AG09309 (cell line): Measurements from ENCODE around the gene MACROD1.

Experiments used
- DNase-seq: peaks from one replicate; pipeline ENCODE4 v3.0.0-alpha.2; 2010; ENCODE audit warnings: low read depth
- H3K4me3 ChIP-seq: 2 replicates; pipeline ENCODE4 v1.5.1; 2011; ENCODE audit warnings: mild to moderate bottlenecking, low read depth, low read length, moderate library complexity; ENCODE audit not compliant: control insufficient read depth
- TF ChIP-seq, protein P1 (sequence below): IDR thresholded peaks from 2 replicates; pipeline ENCODE4 v1.5.1; 2011; ENCODE audit warnings: mild to moderate bottlenecking, low read depth, low read length, inconsistent platforms; ENCODE audit not compliant: insufficient read depth, control insufficient read depth; ENCODE audit errors: missing control alignments

Gene MACROD1

DNA sequence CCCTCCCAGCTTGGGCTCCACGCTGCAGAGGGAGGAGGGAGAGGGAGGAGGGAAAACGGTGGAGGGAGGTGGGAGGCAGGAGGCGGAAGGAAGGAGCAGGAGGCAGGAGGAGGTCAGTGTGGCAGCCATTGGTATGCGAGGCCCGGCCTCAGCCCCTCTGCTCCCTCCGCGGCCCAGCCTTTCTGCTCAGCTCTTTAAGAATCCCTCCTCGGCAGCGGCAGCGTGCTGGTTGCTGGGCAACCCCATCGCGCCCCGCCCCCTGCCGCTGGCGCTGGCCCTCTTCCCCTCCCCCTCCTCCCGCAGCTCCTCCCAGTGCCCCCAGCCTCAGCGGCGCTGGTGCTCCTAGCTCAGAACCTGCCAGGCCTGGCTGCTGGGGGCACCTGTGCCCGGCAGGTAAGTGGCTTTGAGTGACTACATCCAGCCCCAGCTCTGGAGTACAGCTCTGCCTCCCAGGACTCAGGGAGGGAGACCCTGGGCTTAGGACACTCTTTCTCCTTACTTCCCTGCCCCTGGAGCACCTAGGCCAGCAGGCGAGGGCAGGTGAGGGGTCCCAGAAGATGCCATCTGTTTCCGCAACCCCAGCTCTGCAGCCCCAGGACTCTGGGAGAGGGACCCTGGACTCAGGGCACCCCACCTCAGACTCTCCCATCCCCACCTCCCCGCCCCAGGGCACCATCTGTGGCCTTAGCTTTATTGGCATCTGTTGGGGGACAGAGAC is 137.4 kb downstream of the MACROD1 start:
- TF ChIP-seq, protein P1, sequence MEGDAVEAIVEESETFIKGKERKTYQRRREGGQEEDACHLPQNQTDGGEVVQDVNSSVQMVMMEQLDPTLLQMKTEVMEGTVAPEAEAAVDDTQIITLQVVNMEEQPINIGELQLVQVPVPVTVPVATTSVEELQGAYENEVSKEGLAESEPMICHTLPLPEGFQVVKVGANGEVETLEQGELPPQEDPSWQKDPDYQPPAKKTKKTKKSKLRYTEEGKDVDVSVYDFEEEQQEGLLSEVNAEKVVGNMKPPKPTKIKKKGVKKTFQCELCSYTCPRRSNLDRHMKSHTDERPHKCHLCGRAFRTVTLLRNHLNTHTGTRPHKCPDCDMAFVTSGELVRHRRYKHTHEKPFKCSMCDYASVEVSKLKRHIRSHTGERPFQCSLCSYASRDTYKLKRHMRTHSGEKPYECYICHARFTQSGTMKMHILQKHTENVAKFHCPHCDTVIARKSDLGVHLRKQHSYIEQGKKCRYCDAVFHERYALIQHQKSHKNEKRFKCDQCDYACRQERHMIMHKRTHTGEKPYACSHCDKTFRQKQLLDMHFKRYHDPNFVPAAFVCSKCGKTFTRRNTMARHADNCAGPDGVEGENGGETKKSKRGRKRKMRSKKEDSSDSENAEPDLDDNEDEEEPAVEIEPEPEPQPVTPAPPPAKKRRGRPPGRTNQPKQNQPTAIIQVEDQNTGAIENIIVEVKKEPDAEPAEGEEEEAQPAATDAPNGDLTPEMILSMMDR = no peak
- DNase-seq = no peak
- H3K4me3 ChIP-seq = no peak overlapping the region

DNA sequence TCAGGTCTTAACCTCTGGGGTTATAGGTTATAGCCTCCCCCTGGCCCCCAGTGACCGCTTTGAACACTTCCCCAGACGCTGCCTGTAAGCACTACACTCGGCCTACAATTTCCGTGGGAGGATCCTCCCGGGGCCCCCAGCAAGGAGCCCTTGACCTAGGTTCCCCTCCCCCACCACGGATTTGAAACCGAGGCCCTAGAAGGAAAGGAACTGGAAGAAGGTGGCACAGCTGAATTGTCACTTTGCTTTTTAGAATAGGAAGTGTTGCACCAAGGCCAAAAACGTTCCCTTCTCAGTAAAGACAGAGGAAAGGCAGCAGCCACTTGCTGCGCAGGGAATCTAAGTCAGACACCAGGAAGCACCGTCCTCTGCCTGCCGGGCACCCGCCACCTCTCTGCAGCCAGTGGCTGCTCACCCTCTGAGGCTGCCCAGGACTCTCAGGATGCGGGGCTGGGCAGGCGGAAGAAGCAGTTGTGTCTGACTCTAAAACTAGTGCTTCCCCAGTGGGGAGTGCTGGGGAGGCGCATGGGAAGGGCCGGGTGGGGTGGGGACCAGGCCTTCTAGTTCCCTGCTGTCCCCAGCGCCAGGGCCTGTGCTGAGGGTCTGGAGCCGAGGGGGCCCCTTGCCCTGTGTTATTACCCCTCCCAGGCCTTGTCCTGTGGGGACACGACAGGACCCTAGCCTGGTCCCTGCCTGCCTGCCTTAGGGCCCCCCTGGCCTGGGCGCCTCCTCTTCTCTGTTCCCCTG is 138.1 kb downstream of the MACROD1 start:
- DNase-seq = no peak
- H3K4me3 ChIP-seq = no peak overlapping the region
- TF ChIP-seq, protein P1 = no peak

DNA sequence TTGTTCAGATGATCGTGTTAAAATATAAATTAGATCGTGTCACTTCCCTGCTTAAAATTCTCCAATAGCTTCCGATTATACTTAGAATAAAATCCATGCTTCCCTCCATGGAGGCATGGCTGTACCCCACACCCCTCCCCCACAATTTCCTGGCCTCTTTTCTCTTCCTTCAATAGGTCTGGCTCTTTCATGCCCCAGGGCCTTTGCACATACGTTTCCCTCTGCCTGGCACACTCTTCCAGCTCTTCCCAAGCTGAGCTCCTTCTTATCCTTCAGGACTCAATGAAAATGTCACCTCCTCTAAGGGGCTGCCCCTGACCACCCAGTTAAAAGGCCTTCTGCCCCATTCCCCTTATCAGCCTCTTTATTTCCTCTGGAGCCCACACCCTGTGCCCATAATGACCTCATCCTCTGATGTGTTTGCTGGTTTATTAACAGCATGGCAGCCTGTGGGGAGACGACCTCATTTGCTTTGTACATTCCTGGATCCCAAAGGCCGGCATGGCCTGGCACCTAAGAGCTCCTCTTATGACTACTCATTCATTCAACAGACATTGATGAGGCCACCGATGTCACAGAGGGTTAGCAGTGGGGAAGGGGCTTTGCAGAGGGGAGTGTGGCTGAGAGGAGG is 139.2 kb downstream of the MACROD1 start:
- TF ChIP-seq, protein P1 = no peak
- DNase-seq = no peak
- no peak overlapping the region for H3K4me3 ChIP-seq

DNA sequence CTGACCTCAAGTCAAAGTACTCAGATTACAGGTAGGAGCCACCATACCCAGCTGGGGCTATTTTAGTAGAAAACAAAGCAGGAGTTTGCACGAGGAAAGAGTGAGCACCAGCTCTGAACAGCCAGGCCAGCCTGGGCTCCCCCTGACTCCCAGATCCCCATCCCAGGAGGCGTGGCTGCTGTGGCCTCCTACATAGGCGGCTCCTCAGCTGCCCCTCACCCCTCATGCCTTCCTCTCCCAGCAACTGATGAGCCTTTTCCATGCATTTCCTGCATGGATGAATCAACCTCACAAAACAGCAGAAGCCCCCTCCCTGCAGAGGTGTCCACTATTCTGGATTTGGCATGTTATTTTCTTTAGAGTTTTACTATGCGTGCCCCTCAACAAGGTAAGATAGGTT is 140.7 kb downstream of the MACROD1 start:
- TF ChIP-seq, protein P1 = no peak
- DNase-seq = no peak
- no peak overlapping the region for H3K4me3 ChIP-seq

DNA sequence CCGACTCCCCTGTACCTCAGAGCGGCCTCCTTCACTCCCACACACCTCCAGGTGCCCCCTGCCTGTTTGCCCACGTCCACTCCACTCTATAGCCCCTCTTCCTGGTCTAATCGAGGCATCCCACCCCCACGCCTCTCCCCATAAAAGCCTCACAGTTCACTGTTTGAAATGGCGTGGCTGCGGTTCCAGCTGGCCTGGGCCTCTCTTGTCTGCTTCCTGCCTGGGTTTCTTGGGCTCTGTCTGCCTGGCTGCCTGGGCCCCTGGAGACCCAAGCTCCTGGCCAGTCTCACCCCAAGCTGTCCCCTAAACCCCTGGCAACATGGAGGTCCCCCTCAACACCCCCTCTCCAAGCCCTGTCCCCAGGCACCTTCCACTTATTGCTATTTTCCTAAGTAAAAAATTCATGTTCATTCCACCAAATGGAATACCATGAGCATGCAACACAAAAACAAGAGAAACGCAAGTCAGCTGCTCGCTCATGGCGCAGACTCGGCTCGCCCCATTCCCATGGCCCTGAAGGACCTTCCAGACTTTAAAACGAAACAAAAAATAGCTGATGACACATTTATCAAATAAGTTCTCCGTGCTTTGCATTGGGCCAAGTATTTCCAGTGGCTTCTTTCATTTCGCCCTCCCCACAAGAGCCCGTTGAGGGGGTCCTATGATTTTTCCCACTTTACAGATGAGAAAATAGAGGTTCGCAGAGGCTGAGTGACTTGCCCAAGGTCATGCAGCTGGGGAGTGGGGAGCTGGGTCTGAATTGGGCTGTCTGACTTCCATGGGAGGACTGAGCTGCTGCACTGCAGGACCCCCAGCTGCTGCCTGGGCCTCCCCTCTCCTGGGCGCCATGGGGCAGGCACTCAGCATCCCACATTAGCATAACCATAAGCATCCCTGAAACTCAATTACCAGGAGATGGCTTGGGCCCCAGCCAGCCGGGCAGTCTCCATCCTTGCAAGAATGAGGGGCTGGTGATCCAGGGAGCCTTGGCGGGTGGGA is 141.9 kb downstream of the MACROD1 start:
- no peak for DNase-seq
- TF ChIP-seq, protein P1 = no peak
- no peak overlapping the region for H3K4me3 ChIP-seq
